Gastrocnemius medialis (tissue), 4 donors: ENCODE measurements around the gene PDIA5.

Experiments
- POLR2A ChIP-seq, 2 donors: fragments of 450-650 bp; IDR thresholded peaks; one replicate each; pipeline ENCODE4 v1.6.1; 2017; ENCODE audit warnings: antibody characterized with exemption in 2 of 2, mild to moderate bottlenecking in 2 of 2, moderate library complexity in 2 of 2
- TF ChIP-seq, protein P1 (sequence below), 5 experiments: fragments of 450-650 bp in 3 of 5; fragments of 200-600 bp in 2 of 5; sonication (generic) in 2 of 5; IDR thresholded peaks in 4 of 5; conservative IDR thresholded peaks in 1 of 5; 1 replicate in 4 of 5; 2 replicates in 1 of 5; pipeline ENCODE4 v1.5.1; 2016 to 2019; ENCODE audit warnings: antibody characterized with exemption in 5 of 5, mild to moderate bottlenecking in 3 of 5, moderate library complexity in 3 of 5

DNA sequence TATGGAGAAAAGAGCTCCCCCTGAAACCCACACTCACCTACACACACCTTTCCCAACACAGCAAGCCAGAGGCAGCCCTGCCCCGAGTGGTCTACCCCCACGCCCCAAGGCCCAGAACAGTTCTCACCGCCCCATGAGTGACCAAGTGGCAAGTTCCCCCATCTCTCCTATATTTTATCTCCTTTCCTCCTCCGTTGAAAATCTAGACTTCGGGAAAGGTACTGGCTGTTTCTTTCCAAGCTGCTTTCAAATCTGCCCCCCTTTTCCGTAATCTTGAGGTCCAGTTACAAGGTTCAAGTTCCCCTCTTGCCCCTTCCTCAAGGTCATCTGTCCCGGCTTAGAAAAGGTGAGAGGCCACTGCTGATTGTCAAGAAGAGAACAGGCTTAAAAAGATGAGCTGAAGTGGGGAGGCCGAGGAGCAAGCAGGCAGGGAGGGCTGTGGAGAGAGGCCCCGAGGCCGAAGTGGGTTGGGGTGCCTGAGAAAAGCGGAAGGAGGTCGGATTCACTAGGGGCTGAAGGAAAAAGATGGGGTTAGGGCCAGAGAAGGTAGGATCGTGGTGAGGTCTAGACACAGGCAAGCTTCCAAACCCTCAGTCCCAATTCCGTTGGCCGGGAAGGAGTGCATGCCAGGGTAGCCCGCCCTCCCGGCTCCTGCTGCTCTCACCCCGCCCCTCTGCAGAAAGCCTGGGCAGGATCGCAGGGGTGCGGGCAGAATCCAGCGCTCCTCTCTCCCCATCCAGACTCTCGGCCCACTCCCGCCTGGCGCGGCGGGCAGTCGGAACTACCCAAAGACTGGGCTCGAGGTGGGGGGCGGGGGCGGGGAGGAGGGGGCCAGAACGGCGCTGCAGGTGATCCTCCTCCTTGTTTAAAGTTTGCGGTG lies 40.9 kb upstream of the PDIA5 start:
- TF ChIP-seq, protein P1, sequence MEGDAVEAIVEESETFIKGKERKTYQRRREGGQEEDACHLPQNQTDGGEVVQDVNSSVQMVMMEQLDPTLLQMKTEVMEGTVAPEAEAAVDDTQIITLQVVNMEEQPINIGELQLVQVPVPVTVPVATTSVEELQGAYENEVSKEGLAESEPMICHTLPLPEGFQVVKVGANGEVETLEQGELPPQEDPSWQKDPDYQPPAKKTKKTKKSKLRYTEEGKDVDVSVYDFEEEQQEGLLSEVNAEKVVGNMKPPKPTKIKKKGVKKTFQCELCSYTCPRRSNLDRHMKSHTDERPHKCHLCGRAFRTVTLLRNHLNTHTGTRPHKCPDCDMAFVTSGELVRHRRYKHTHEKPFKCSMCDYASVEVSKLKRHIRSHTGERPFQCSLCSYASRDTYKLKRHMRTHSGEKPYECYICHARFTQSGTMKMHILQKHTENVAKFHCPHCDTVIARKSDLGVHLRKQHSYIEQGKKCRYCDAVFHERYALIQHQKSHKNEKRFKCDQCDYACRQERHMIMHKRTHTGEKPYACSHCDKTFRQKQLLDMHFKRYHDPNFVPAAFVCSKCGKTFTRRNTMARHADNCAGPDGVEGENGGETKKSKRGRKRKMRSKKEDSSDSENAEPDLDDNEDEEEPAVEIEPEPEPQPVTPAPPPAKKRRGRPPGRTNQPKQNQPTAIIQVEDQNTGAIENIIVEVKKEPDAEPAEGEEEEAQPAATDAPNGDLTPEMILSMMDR (IDR thresholded peaks at IDR 0.05 in 4 of 5, conservative IDR thresholded peaks at IDR 0.05 in 1 of 5), result no peak
- TF ChIP-seq POLR2A (IDR thresholded peaks at IDR 0.05), result no peak
